ENCODE measurements around the gene HARBI1. TPM values are rescaled to one million over a fixed set of nuclear protein-coding genes. Genes with fewer than 3 reads are reported as not detected.
A peak's percentile ranks its signal among the peaks of the same experiment; 100 is the strongest.

HARBI1 gene
- total and polyA plus RNA-seq, 2 experiments from 2014 or later = 2.2 to 9.8 TPM

- no peaks in the 10 kb centered on the region for H3K27me3 ChIP-seq
- no peaks in the 10 kb centered on the region for H3K9me3 ChIP-seq (ENCODE audit: low read depth)
- peaks cover 10% of the 10 kb centered on the region for H3K4me1 ChIP-seq (ENCODE audit: low read depth)
- no peak overlapping the region for H3K4me3 ChIP-seq
- H3K36me3 ChIP-seq = no peaks in the 10 kb centered on the region
- no peak overlapping the region for H3K27ac ChIP-seq
- no peak for DNase-seq (ENCODE audit: low read depth in 1 of 2, low spot score in 1 of 2)
- TF ChIP-seq CTCF (IDR thresholded peaks at IDR 0.05; ENCODE audit: low read depth, low read length) = no peak
Measured at GRCh38 chr11:46609386-46609785, 7.6 kb downstream of the HARBI1 start.

GRCh38 chr11:46607516-46607915 is 9.5 kb downstream of the HARBI1 start:
- no peaks in the 10 kb centered on the region for H3K27me3 ChIP-seq
- no peaks in the 10 kb centered on the region for H3K9me3 ChIP-seq (ENCODE audit: low read depth)
- H3K4me1 ChIP-seq (ENCODE audit: low read depth) = peaks cover 10% of the 10 kb centered on the region
- H3K4me3 ChIP-seq = no peak overlapping the region
- no peak for TF ChIP-seq CTCF (IDR thresholded peaks at IDR 0.05; ENCODE audit: low read depth, low read length)
- H3K27ac ChIP-seq = no peak overlapping the region
- no peak for DNase-seq (ENCODE audit: low read depth in 1 of 2, low spot score in 1 of 2)
- H3K36me3 ChIP-seq = no peaks in the 10 kb centered on the region

GRCh38 chr11:46604796-46605195 is 12.2 kb downstream of the HARBI1 start:
- no peaks in the 10 kb centered on the region for H3K36me3 ChIP-seq
- no peaks in the 10 kb centered on the region for H3K9me3 ChIP-seq (ENCODE audit: low read depth)
- no peaks in the 10 kb centered on the region for H3K4me1 ChIP-seq (ENCODE audit: low read depth)
- no peak for DNase-seq (ENCODE audit: low read depth in 1 of 2, low spot score in 1 of 2)
- H3K27ac ChIP-seq = no peak overlapping the region
- no peak overlapping the region for H3K4me3 ChIP-seq
- H3K27me3 ChIP-seq = no peaks in the 10 kb centered on the region
- TF ChIP-seq CTCF (IDR thresholded peaks at IDR 0.05; ENCODE audit: low read depth, low read length) = no peak

GRCh38 chr11:46603704-46604308 is 13.2 kb downstream of the HARBI1 start:
- H3K9me3 ChIP-seq (ENCODE audit: low read depth) = no peaks in the 10 kb centered on the region
- H3K27ac ChIP-seq = no peak overlapping the region
- no peak for TF ChIP-seq CTCF (IDR thresholded peaks at IDR 0.05; ENCODE audit: low read depth, low read length)
- no peaks in the 10 kb centered on the region for H3K4me1 ChIP-seq (ENCODE audit: low read depth)
- no peak overlapping the region for H3K4me3 ChIP-seq
- DNase-seq (ENCODE audit: low read depth in 1 of 2, low spot score in 1 of 2) = no peak
- H3K27me3 ChIP-seq = no peaks in the 10 kb centered on the region
- no peaks in the 10 kb centered on the region for H3K36me3 ChIP-seq

- TF ChIP-seq CTCF (IDR thresholded peaks at IDR 0.05; ENCODE audit: low read depth, low read length) = no peak
- peak in 1 of 2 donors; percentile 25 for DNase-seq (ENCODE audit: low read depth in 1 of 2, low spot score in 1 of 2)
- H3K27ac ChIP-seq = no peak overlapping the region
Measured at GRCh38 chr11:46601129-46601528, 15.9 kb downstream of the HARBI1 start.

More at GRCh38 chr11:46601129-46601528, 15.9 kb downstream of the HARBI1 start:
- Histone ChIP-seq H3K4me3 (no peak overlapping the region), H3K27me3 (no peaks in the 10 kb centered on the region), H3K9me3 (ENCODE audit: low read depth) (no peaks in the 10 kb centered on the region), H3K36me3 (no peaks in the 10 kb centered on the region), H3K4me1 (ENCODE audit: low read depth) (no peaks in the 10 kb centered on the region)

Data from cardiac muscle cell (in vitro differentiated cells and primary cell).